Choroid plexus epithelial cell (primary cell): ENCODE data around the gene RTL5.

Source experiments
- DNase-seq: peaks from one replicate; pipeline ENCODE4 v3.0.0-alpha.2; 2010; ENCODE audit warnings: low read depth
- H3K4me3 ChIP-seq: 2 replicates; pipeline ENCODE4 v1.5.1; 2011; ENCODE audit warnings: low read depth, mild to moderate bottlenecking, control low read depth, low read length, moderate library complexity
- TF ChIP-seq, protein P1 (sequence below): conservative IDR thresholded peaks from 2 replicates; pipeline ENCODE4 v1.5.1; 2011; ENCODE audit warnings: low read depth, mild to moderate bottlenecking, control low read depth, inconsistent platforms, low read length, moderate library complexity

Gene RTL5

DNA sequence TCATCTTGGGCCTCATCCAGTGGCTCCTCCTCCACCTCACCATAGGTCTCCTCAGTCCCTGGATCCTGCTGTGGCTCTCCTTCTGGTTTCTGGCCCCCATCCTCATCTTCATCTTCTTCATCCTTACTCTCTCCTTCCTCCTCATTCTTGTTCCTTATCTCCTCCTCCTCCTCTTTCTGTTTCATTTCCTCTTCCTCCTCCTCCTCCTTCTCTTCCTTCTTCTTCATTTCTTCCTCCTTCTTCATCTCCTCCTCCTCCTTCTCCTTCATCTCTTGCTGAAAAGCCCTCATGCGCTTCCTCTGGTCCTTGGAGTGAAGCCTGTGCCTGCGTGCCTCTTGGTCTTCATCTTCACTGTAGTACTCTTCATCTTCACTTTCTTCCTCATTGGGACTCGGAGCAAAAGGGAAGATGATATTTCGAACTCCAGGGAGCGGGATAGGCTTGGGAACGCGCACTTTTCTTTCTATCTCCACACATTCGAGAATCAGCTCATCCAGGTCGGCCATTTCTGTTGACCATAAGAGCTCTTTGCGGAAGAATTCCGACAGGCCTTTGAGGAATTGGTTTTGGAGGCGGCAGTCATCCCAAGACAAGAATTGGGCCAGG, 1.5 kb downstream of the RTL5 start:
- no peak for DNase-seq
- TF ChIP-seq, protein P1, sequence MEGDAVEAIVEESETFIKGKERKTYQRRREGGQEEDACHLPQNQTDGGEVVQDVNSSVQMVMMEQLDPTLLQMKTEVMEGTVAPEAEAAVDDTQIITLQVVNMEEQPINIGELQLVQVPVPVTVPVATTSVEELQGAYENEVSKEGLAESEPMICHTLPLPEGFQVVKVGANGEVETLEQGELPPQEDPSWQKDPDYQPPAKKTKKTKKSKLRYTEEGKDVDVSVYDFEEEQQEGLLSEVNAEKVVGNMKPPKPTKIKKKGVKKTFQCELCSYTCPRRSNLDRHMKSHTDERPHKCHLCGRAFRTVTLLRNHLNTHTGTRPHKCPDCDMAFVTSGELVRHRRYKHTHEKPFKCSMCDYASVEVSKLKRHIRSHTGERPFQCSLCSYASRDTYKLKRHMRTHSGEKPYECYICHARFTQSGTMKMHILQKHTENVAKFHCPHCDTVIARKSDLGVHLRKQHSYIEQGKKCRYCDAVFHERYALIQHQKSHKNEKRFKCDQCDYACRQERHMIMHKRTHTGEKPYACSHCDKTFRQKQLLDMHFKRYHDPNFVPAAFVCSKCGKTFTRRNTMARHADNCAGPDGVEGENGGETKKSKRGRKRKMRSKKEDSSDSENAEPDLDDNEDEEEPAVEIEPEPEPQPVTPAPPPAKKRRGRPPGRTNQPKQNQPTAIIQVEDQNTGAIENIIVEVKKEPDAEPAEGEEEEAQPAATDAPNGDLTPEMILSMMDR = no peak
- H3K4me3 ChIP-seq = no peak overlapping the region

DNA sequence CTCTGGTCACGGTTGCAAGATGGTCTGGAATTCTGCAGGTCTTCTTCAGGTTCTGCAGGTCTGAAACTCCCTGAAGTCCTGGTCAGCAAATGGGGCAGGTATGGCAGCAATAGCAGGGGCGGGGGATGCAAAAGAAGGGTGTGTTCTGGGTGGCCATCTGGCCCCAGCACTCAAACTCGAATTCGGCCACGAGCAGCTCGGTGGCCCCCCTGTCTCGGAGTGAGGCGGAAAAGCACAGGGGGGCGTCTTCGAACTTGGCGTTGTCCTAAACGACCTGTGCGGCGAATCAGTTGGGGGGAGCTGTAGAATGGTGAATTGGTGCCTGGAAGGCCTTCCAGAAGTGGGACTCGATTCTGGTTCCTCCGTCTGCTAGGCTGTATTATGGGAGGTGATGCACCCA, 2.1 kb downstream of the RTL5 start:
- TF ChIP-seq, protein P1 = no peak
- no peak for DNase-seq

DNA sequence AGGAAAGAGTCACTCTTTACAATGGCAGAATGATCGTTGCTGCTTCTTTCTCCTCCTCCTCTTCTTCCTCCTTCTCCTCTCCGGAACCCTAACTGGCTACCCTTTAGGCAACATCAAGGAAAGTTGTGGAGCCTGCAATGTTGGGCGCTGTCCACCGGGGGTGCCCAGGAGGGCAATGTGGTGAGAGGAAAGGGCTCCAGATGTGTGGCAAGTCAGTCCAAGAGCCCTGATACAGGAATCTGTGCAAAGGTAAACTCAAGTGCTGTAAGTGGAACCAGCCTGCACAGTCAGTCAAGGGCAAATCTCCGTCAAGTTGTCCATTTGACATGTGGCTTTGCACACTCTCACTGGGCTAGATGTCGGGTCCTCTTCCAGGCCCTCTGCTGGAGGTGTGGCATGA, 2.8 kb downstream of the RTL5 start:
- TF ChIP-seq, protein P1 = peak; percentile 48
- DNase-seq = peak; percentile 19
- no peak overlapping the region for H3K4me3 ChIP-seq

More for the DNA sequence above, 2.1 kb downstream of the RTL5 start:
- no peak overlapping the region for H3K4me3 ChIP-seq

DNA sequence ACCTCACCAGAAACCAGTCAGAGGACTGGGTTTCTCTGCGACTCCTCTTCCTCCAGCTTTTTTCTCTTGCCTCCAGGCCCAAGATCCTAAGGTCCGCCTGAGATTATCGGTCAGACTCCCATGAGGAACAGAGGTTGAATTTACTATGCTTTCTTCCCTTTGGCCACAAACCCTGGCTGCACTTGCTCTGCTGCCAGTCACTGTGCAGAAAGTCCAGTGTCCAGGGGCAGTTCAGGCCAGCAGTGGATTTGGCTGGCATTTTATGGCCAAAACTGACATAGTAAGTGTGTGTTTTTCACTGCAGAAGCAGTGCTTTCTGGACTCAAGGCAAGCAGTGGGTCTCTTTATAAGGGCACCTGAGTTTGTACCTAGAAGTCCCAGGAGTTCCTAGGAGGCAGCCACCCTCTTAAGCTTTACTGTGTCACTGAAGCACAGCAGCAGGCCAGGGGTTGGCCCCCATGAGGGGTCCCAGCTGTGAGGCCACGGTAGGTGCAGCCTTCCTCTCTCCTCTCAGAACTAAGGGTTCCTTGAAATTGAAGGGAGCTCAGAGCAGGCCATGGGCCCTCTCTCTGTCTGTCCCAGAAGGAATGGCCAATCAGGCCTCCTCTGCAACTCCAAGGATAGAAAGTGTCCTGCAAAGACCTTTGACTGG, 3.4 kb downstream of the RTL5 start:
- TF ChIP-seq, protein P1 = no peak
- no peak for DNase-seq
- H3K4me3 ChIP-seq = no peak overlapping the region

DNA sequence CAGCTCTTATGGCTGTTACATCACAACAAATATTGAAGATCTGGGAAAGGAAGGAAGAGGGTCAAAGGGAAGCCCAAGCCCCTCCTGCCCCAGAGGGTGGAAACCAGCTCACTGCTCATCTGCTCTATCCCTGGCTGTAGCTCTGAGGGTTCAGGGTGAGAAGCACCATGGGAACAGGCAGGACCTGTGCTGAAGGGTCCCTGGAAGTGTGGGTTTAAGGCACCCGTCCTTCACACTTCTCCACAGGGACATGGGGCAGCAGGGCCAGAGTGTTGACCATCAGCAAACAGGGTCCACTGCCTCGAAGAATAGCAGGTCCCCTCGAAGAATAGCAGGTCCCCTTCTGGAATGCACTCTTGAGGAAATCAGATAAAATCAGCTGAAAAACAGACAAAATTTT, 4.4 kb downstream of the RTL5 start:
- TF ChIP-seq, protein P1 = no peak
- H3K4me3 ChIP-seq = no peak overlapping the region
- DNase-seq = no peak

DNA sequence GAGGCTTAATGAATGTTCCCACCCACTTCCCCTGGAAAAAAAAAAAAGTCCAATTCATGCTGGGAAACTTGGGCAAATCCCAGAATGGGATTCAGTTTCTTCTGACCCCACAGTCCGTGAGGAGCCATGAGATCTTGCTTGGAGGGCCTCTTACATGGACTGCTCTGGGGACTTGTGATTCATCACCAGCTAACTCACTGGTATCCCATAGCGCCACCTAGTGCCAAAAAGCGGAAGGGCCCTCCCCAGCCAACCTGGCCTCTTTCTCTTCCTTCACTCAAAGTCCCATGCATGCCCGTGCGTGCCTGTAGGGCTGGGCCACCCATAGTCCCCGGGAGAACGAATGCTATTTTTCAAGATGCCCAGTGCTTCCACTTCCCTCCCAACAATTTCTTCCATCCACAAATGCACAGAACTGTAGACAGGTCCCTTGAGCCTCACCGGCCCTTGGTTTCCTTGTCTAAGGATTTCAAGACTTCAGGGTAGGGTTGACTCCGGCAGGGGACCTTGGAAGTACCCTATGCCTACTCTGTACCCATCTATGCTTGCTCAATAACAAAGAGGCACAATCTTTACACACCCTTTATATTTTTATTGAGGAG, 5.1 kb downstream of the RTL5 start:
- TF ChIP-seq, protein P1 = peak; percentile 85
- H3K4me3 ChIP-seq = no peak overlapping the region
- DNase-seq = peak; percentile 84
